NCI-H2196 treated with DMSO at 0.1 percent for 48 hours (cell line): ENCODE results near the gene ADORA1.

ENCODE experiments used
- DNase-seq: peaks from one replicate; lab custom pipeline; 2025; ENCODE audit not compliant: unreplicated experiment; lab: John Stamatoyannopoulos, UW

ADORA1 gene

GRCh38 chr1:203127666-203128430 lies at the start of gene ADORA1:
TSS of gene ADORA1 (plus strand) at chr1:203127726. CDS start at chr1:203128842, 1,116 bp downstream.
- DNase-seq: peak; percentile 33

- DNase-seq: peak; percentile 42
Observed at GRCh38 chr1:203077956-203078355, 49.6 kb upstream of the ADORA1 start.

GRCh38 chr1:203078478-203078877 lies 49.0 kb upstream of the ADORA1 start:
- DNase-seq: no peak

- no peak for DNase-seq
Observed at GRCh38 chr1:203080456-203080855, 47.1 kb upstream of the ADORA1 start.

GRCh38 chr1:203081465-203082230 lies 45.9 kb upstream of the ADORA1 start:
- DNase-seq: no peak

- no peak for DNase-seq
Observed at GRCh38 chr1:203082231-203082505, 45.4 kb upstream of the ADORA1 start.

- no peak for DNase-seq
Observed at GRCh38 chr1:203082571-203083462, 44.7 kb upstream of the ADORA1 start.

GRCh38 chr1:203083463-203083921 lies 44.0 kb upstream of the ADORA1 start:
- no peak for DNase-seq

GRCh38 chr1:203084588-203085527 lies 42.7 kb upstream of the ADORA1 start:
- no peak for DNase-seq

- DNase-seq: no peak
Observed at GRCh38 chr1:203085528-203086406, 41.8 kb upstream of the ADORA1 start, which contains the start of gene MYOG. TSS of gene MYOG (minus strand) at chr1:203086012. CDS start at chr1:203085961, 51 bp downstream.

- DNase-seq: no peak
Observed at GRCh38 chr1:203086992-203087763, 40.3 kb upstream of the ADORA1 start.

GRCh38 chr1:203088441-203088840 lies 39.1 kb upstream of the ADORA1 start:
- no peak for DNase-seq

GRCh38 chr1:203089001-203089650 lies 38.4 kb upstream of the ADORA1 start:
- no peak for DNase-seq

- DNase-seq: no peak
Observed at GRCh38 chr1:203089651-203090045, 37.9 kb upstream of the ADORA1 start.

- DNase-seq: no peak
Observed at GRCh38 chr1:203090421-203091198, 36.9 kb upstream of the ADORA1 start.

GRCh38 chr1:203091199-203091477 lies 36.4 kb upstream of the ADORA1 start:
- no peak for DNase-seq

- no peak for DNase-seq
Observed at GRCh38 chr1:203091761-203092330, 35.7 kb upstream of the ADORA1 start.
